Bronchial epithelial cell (primary cell): ENCODE results near the gene RAX. TPM values are rescaled to one million over a fixed set of nuclear protein-coding genes. Genes with fewer than 3 reads are reported as not detected.

ENCODE experiments used
- DNase-seq: peaks from one replicate; pipeline ENCODE4 v3.0.0-alpha.2; 2010; ENCODE audit warnings: low read depth
- FAIRE-seq: peaks from 2 replicates; lab custom pipeline; 2011; peaks lifted over from hg19 to GRCh38; lab: Jason Lieb, UNC
- H3K27me3 ChIP-seq: 2 replicates; pipeline ENCODE4 v1.5.1; 2011; ENCODE audit warnings: low read length; ENCODE audit not compliant: control insufficient read depth, insufficient read depth
- H3K36me3 ChIP-seq: 2 replicates; pipeline ENCODE4 v1.5.1; 2011; ENCODE audit warnings: low read length; ENCODE audit not compliant: control insufficient read depth, insufficient read depth
- H3K4me3 ChIP-seq: 2 replicates; pipeline ENCODE4 v1.5.1; 2011; ENCODE audit warnings: mild to moderate bottlenecking, low read depth, low read length, control low read depth
- CTCF ChIP-seq: IDR thresholded peaks from 2 replicates; pipeline ENCODE4 v1.5.1; 2011; ENCODE audit warnings: mild to moderate bottlenecking, moderate library complexity, low read length, control low read depth, inconsistent platforms; ENCODE audit not compliant: insufficient read depth, severe bottlenecking
- total RNA-seq: library from RNA; depleted of rRNA; stranded (reverse); fragments of >200 nt; gene quantifications from 2 replicates; pipeline ENCODE4 v1.2.1, GENCODE V29; 2014

Gene RAX
- total RNA-seq, 1 donor from 2014 or later: not detected

GRCh38 chr18:59232309-59233016, 40.8 kb downstream of the RAX start:
- H3K4me3 ChIP-seq: no peak overlapping the region
- TF ChIP-seq CTCF: no peak
- H3K27me3 ChIP-seq: peaks cover 2% of the 10 kb centered on the region
- DNase-seq: no peak
- H3K36me3 ChIP-seq: no peaks in the 10 kb centered on the region
- FAIRE-seq: no peak

GRCh38 chr18:59231877-59232276, 41.4 kb downstream of the RAX start:
- H3K4me3 ChIP-seq: no peak overlapping the region
- H3K27me3 ChIP-seq: peaks cover 2% of the 10 kb centered on the region
- FAIRE-seq (no peak), DNase-seq (no peak)
- no peak for TF ChIP-seq CTCF
- H3K36me3 ChIP-seq: no peaks in the 10 kb centered on the region

DNA sequence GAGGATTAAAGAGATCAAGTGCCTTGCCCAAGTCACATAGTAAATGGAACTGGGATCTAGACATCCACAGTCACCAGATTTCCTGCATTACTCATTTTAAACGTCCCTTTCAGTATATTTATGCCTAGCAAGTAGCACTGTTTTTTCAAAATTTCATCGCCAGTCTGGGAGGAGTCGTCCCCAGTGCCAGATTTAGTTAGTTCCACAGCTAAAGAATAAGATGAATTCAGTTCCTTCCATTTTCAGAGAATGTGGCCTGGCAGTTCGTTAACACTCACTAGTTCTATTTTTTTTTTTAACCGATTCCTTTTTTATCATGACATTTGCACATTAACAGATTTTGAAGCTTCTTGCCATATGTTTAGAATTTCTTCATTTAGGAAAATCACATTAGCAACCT, 42.1 kb downstream of the RAX start:
- DNase-seq (no peak), FAIRE-seq (no peak)
- Histone ChIP-seq H3K36me3 (no peaks in the 10 kb centered on the region), H3K27me3 (peaks cover 2% of the 10 kb centered on the region), H3K4me3 (no peak overlapping the region)
- TF ChIP-seq CTCF: no peak

DNA sequence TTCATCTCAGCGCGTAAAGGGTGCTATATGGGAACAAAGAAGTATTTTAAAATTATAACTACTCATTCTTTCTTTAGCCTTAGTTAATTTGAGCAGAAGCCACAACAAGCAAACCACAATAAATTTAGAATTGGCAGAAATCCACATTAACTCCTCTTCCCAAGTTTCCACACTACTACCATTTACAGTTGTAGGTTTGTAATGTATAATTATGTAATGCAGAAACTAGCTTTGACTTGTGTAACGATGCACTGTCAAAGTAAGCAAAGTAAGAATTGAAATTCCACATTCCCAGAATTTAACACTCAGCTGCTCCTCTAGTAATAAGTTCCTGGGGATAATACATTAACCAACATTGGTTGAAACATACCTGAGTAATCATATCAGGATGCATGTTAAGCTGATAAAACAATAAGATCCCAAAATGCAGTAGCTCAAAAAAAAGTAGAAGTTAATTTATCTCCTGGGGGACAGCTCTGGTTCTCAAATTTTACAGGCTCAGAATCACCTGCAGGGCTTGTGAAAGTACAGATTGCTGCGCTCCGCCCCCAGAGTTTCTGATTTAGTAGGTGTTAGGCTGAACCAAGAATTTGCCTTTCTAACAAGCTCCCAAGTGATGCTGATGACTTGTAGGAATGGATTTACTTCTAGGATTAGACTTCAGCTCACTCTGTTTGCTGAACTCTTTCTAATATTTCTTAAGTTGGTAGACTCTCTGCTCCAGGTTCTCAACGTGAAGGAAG, 43.4 kb downstream of the RAX start:
- H3K36me3 ChIP-seq: no peaks in the 10 kb centered on the region
- H3K4me3 ChIP-seq: no peak overlapping the region
- DNase-seq (no peak), FAIRE-seq (no peak)
- no peak for TF ChIP-seq CTCF
- H3K27me3 ChIP-seq: peaks cover 2% of the 10 kb centered on the region

DNA sequence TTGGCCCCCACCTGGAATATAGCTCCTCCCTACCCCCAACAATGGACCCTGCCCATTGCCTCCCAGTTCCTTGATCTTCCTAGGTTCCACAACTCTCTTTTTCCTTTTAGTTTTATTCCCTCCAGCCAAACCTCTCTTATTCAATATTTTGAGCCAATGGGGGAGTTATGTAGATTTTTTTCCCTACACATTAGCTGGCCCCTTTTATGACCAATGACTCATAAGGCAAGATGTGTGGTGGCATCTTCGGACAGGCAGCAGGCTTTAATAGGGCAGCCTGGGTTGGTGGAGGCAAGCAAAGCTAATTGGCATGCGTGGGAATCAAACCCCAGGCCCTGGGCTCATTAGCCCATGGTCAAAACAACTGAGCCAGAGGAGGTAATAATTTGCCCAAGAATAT, 44.1 kb downstream of the RAX start:
- FAIRE-seq (no peak), DNase-seq (no peak)
- peaks cover 5% of the 10 kb centered on the region for H3K27me3 ChIP-seq
- no peaks in the 10 kb centered on the region for H3K36me3 ChIP-seq
- no peak for TF ChIP-seq CTCF
- no peak overlapping the region for H3K4me3 ChIP-seq
